ENCODE results near the gene GSTO2. TPM values are rescaled to one million over a fixed set of nuclear protein-coding genes. Genes with fewer than 3 reads are reported as not detected.

The GSTO2 gene
- total RNA-seq, 1 experiment from 2014 or later = 1.1 TPM

- Histone ChIP-seq H3K36me3 (ENCODE audit: control insufficient read depth, insufficient read depth, low read length) (no peaks in the 10 kb centered on the region), H3K4me1 (peaks cover 36% of the 10 kb centered on the region), H3K9me3 (no peaks in the 10 kb centered on the region), H3K27me3 (replicated peaks; ENCODE audit: control insufficient read depth, insufficient read depth, low read length) (no peaks in the 10 kb centered on the region), H3K4me3 (ENCODE audit: low read depth, low read length) (no peak overlapping the region)
- no peak for TF ChIP-seq CTCF (IDR thresholded peaks at IDR 0.05; ENCODE audit: insufficient read depth in 1 of 2, low read depth in 1 of 2, low read length in 1 of 2, severe bottlenecking in 1 of 2, unreplicated experiment in 1 of 2)
- no peak overlapping the region for H3K4me3 Mint-ChIP-seq (ENCODE audit: unreplicated experiment)
- H3K4me1 Mint-ChIP-seq (ENCODE audit: low read depth, unreplicated experiment) = peaks cover 21% of the 10 kb centered on the region
- H3K36me3 Mint-ChIP-seq (ENCODE audit: insufficient read depth, unreplicated experiment) = no peaks in the 10 kb centered on the region
- H3K9me3 Mint-ChIP-seq (ENCODE audit: unreplicated experiment) = no peaks in the 10 kb centered on the region
- intact Hi-C loops (cut with micrococcal nuclease; ENCODE audit: unreplicated experiment) = no loop called here
- CTCF ChIA-PET = no interaction called here
- BruUV-seq (replicated peaks) = no TSS peak
- no peak overlapping the region for H3K27ac Mint-ChIP-seq (ENCODE audit: unreplicated experiment)
- POLR2A ChIA-PET = no interaction called here
- H3K27me3 Mint-ChIP-seq (ENCODE audit: insufficient read depth, unreplicated experiment) = no peaks in the 10 kb centered on the region
- no peak for DNase-seq
Observed at GRCh38 chr10:104332243-104333031, 63.5 kb downstream of the GSTO2 start.

- H3K4me3 ChIP-seq (ENCODE audit: low read depth, low read length) = no peak overlapping the region
- H3K4me1 Mint-ChIP-seq (ENCODE audit: low read depth, unreplicated experiment) = peaks cover 21% of the 10 kb centered on the region
- no peaks in the 10 kb centered on the region for H3K36me3 ChIP-seq (ENCODE audit: control insufficient read depth, insufficient read depth, low read length)
- no peak overlapping the region for H3K4me3 Mint-ChIP-seq (ENCODE audit: unreplicated experiment)
- TF ChIP-seq CTCF (IDR thresholded peaks at IDR 0.05; ENCODE audit: insufficient read depth in 1 of 2, low read depth in 1 of 2, low read length in 1 of 2, severe bottlenecking in 1 of 2, unreplicated experiment in 1 of 2) = no peak
- ChIA-PET POLR2A (no interaction called here), CTCF (no interaction called here)
- BruUV-seq (replicated peaks) = no TSS peak
- H3K27me3 ChIP-seq (replicated peaks; ENCODE audit: control insufficient read depth, insufficient read depth, low read length) = no peaks in the 10 kb centered on the region
- intact Hi-C loops (cut with micrococcal nuclease; ENCODE audit: unreplicated experiment) = no loop called here
- no peaks in the 10 kb centered on the region for H3K36me3 Mint-ChIP-seq (ENCODE audit: insufficient read depth, unreplicated experiment)
- DNase-seq = no peak
- peaks cover 36% of the 10 kb centered on the region for H3K4me1 ChIP-seq
- H3K27ac Mint-ChIP-seq (ENCODE audit: unreplicated experiment) = no peak overlapping the region
- no peaks in the 10 kb centered on the region for H3K9me3 ChIP-seq
- no peaks in the 10 kb centered on the region for H3K9me3 Mint-ChIP-seq (ENCODE audit: unreplicated experiment)
- no peaks in the 10 kb centered on the region for H3K27me3 Mint-ChIP-seq (ENCODE audit: insufficient read depth, unreplicated experiment)
Observed at GRCh38 chr10:104333032-104333727, 64.2 kb downstream of the GSTO2 start.

- H3K27me3 ChIP-seq (replicated peaks; ENCODE audit: control insufficient read depth, insufficient read depth, low read length) = no peaks in the 10 kb centered on the region
- Mint-ChIP-seq H3K36me3 (ENCODE audit: insufficient read depth, unreplicated experiment) (no peaks in the 10 kb centered on the region), H3K27ac (ENCODE audit: unreplicated experiment) (no peak overlapping the region), H3K4me3 (ENCODE audit: unreplicated experiment) (no peak overlapping the region), H3K4me1 (ENCODE audit: low read depth, unreplicated experiment) (peaks cover 21% of the 10 kb centered on the region), H3K9me3 (ENCODE audit: unreplicated experiment) (no peaks in the 10 kb centered on the region), H3K27me3 (ENCODE audit: insufficient read depth, unreplicated experiment) (no peaks in the 10 kb centered on the region)
- intact Hi-C loops (cut with micrococcal nuclease; ENCODE audit: unreplicated experiment) = no loop called here
- BruUV-seq (replicated peaks) = no TSS peak
- no peak for TF ChIP-seq CTCF (IDR thresholded peaks at IDR 0.05; ENCODE audit: insufficient read depth in 1 of 2, low read depth in 1 of 2, low read length in 1 of 2, severe bottlenecking in 1 of 2, unreplicated experiment in 1 of 2)
- H3K9me3 ChIP-seq = no peaks in the 10 kb centered on the region
- POLR2A ChIA-PET = no interaction called here
- no peaks in the 10 kb centered on the region for H3K36me3 ChIP-seq (ENCODE audit: control insufficient read depth, insufficient read depth, low read length)
- DNase-seq = no peak
- H3K4me3 ChIP-seq (ENCODE audit: low read depth, low read length) = no peak overlapping the region
- CTCF ChIA-PET = no interaction called here
- peaks cover 36% of the 10 kb centered on the region for H3K4me1 ChIP-seq
Observed at GRCh38 chr10:104333728-104334373, 64.9 kb downstream of the GSTO2 start.
